GM23338 (cell line): Measurements from ENCODE around the gene MMRN2. TPM values are rescaled to one million over a fixed set of nuclear protein-coding genes. Genes with fewer than 3 reads are reported as not detected.
"Not testable (repeated sequence)": the region's sequence is repeated elsewhere in the genome, so short reads cannot be mapped to it uniquely, and the experiment has no call there.

ENCODE experiments used
- ATAC-seq: fragments of 200-7000 bp; cut with Tn5 transposase; 3 replicates; pipeline ENCODE4 v1.9.1; 2020
- DNase-seq: peaks from one replicate; pipeline ENCODE4 v3.0.0-alpha.2; 2015; ENCODE audit warnings: low spot score
- H2AFZ ChIP-seq: fragments of 200-600 bp; sonication (generic); 2 replicates; pipeline ENCODE4 v1.8.0; 2016; ENCODE audit warnings: antibody characterized with exemption, mild to moderate bottlenecking, moderate library complexity
- H3F3A ChIP-seq: fragments of 200-600 bp; sonication (generic); replicated peaks from 2 replicates; pipeline ENCODE4 v1.8.0; 2017; ENCODE audit warnings: antibody characterized with exemption, mixed run types, low read depth
- H3K27ac ChIP-seq: fragments of 200-600 bp; sonication (generic); 2 replicates; pipeline ENCODE4 v1.6.1; 2016; ENCODE audit warnings: low read depth
- H3K27me3 ChIP-seq: fragments of 200-600 bp; sonication (generic); 2 replicates; pipeline ENCODE4 v1.8.0; 2016; ENCODE audit warnings: mild to moderate bottlenecking, mixed run types, moderate library complexity; ENCODE audit not compliant: insufficient read depth
- H3K36me3 ChIP-seq: fragments of 200-600 bp; sonication (generic); 2 replicates; pipeline ENCODE4 v1.8.0; 2016; ENCODE audit warnings: mild to moderate bottlenecking; ENCODE audit not compliant: insufficient read depth
- H3K4me1 ChIP-seq: fragments of 200-600 bp; sonication (generic); 2 replicates; pipeline ENCODE4 v1.8.0; 2016; ENCODE audit warnings: mild to moderate bottlenecking, moderate library complexity; ENCODE audit not compliant: insufficient read depth
- H3K4me2 ChIP-seq: fragments of 200-600 bp; sonication (generic); 2 replicates; pipeline ENCODE4 v1.7.1; 2017; ENCODE audit warnings: mixed run types
- H3K4me3 ChIP-seq: fragments of 200-600 bp; sonication (generic); 2 replicates; pipeline ENCODE4 v1.6.1; 2016; ENCODE audit warnings: mixed run types
- H3K79me2 ChIP-seq: fragments of 200-600 bp; sonication (generic); replicated peaks from 2 replicates; pipeline ENCODE4 v1.8.0; 2017; ENCODE audit warnings: mild to moderate bottlenecking; ENCODE audit not compliant: insufficient read depth
- H3K9me2 ChIP-seq: fragments of 200-600 bp; sonication (generic); 2 replicates; pipeline ENCODE4 v1.8.0; 2017; ENCODE audit not compliant: insufficient read depth
- H4K20me1 ChIP-seq: fragments of 200-600 bp; sonication (generic); replicated peaks from 2 replicates; pipeline ENCODE4 v1.8.0; 2017; ENCODE audit warnings: mild to moderate bottlenecking; ENCODE audit not compliant: insufficient read depth
- H3K27ac Mint-ChIP-seq: 2 replicates; pipeline ENCODE4 v1.8.0; 2020; ENCODE audit warnings: inconsistent platforms, mild to moderate bottlenecking, moderate library complexity, mixed read lengths
- H3K27me3 Mint-ChIP-seq: 3 replicates; pipeline ENCODE4 v1.8.0; 2022; ENCODE audit warnings: low read depth, mild to moderate bottlenecking, moderate library complexity, mixed read lengths, inconsistent platforms; ENCODE audit not compliant: insufficient read depth, poor library complexity
- H3K36me3 Mint-ChIP-seq: 3 replicates; pipeline ENCODE4 v1.8.0; 2021; ENCODE audit warnings: low read depth, mild to moderate bottlenecking, inconsistent platforms, moderate library complexity, mixed read lengths
- H3K4me1 Mint-ChIP-seq: 3 replicates; pipeline ENCODE4 v1.8.0; 2020; ENCODE audit warnings: mild to moderate bottlenecking, inconsistent platforms, mixed read lengths
- H3K4me3 Mint-ChIP-seq: 3 replicates; pipeline ENCODE4 v1.8.0; 2021; ENCODE audit warnings: moderate library complexity, mild to moderate bottlenecking, inconsistent platforms, mixed read lengths
- H3K9me3 Mint-ChIP-seq: 3 replicates; pipeline ENCODE4 v1.8.0; 2020; ENCODE audit warnings: moderate library complexity, mild to moderate bottlenecking, inconsistent platforms, mixed read lengths
- CREB1 ChIP-seq: fragments of 250-450 bp; sonication (Bioruptor Pico); IDR thresholded peaks from 2 replicates; pipeline ENCODE4 v1.5.0; 2020; ENCODE audit warnings: low read depth, mild to moderate bottlenecking, moderate library complexity
- CTCF ChIP-seq, 2 experiments: fragments of 200-600 bp in 1 of 2; sonication (generic) in 1 of 2; conservative IDR thresholded peaks; 2 replicates each; pipeline versions ENCODE4 v1.5.1 to v1.6.1; 2016 to 2017; ENCODE audit warnings: antibody characterized with exemption in 2 of 2, low read depth in 2 of 2, mild to moderate bottlenecking in 2 of 2, moderate library complexity in 1 of 2
- NANOG ChIP-seq: IDR thresholded peaks from 2 replicates; pipeline ENCODE4 v1.6.1; 2016; ENCODE audit warnings: antibody characterized with exemption, borderline replicate concordance
- ZNF331 ChIP-seq: fragments of 250-450 bp; sonication (Bioruptor Pico); IDR thresholded peaks from 2 replicates; pipeline ENCODE4 v1.5.0; 2020; ENCODE audit warnings: low read depth, mild to moderate bottlenecking, moderate library complexity
- ZNF462 ChIP-seq: fragments of 250-450 bp; sonication (Bioruptor Pico); IDR thresholded peaks from 2 replicates; pipeline ENCODE4 v1.5.0; 2020; ENCODE audit warnings: mild to moderate bottlenecking, moderate library complexity
- polyA plus RNA-seq: library from polyadenylated mRNA; unstranded; fragments of >200 nt; fragmentation: Nextera tagmentation; extraction: Ambion mirVana; gene quantifications from 2 replicates; pipeline ENCODE4 v1.2.1, GENCODE V29; 2016
- total RNA-seq: library from RNA; depleted of rRNA; stranded (reverse); fragments of >200 nt; shearing (Covaris generic); gene quantifications from 2 replicates; pipeline ENCODE4 v1.2.3, GENCODE V29; 2014

MMRN2 gene
- total and polyA plus RNA-seq, 2 experiments from 2014 or later: 0.32 to 2.4 TPM

- TF ChIP-seq CTCF (conservative IDR thresholded peaks at IDR 0.05; ENCODE audit: low read depth in 2 of 2) (no peak), CREB1 (CRISPR knock-in tag) (no peak), NANOG (no peak)
These were observed at the start of gene MMRN2 (continued) for GRCh38 chr10:86957471-86958115.

GRCh38 chr10:87007124-87007523, 49.7 kb upstream of the MMRN2 start:
- H3K4me1 Mint-ChIP-seq, H2AFZ ChIP-seq, H3K9me3 Mint-ChIP-seq, H3K4me3 Mint-ChIP-seq, ATAC-seq, H3K9me2 ChIP-seq, H3K4me2 ChIP-seq, H3K27me3 ChIP-seq, H3K36me3 ChIP-seq, H4K20me1 ChIP-seq, H3K4me3 ChIP-seq, H3K27ac Mint-ChIP-seq, H3K27ac ChIP-seq, H3K4me1 ChIP-seq, H3K27me3 Mint-ChIP-seq, H3K79me2 ChIP-seq, H3K36me3 Mint-ChIP-seq, H3F3A ChIP-seq, DNase-seq: not testable (repeated sequence)

GRCh38 chr10:87000491-87000890, 43.1 kb upstream of the MMRN2 start:
- Mint-ChIP-seq H3K4me1 (no peaks in the 10 kb centered on the region), H3K4me3 (no peak overlapping the region), H3K9me3 (no peaks in the 10 kb centered on the region), H3K27me3 (no peaks in the 10 kb centered on the region), H3K36me3 (no peaks in the 10 kb centered on the region), H3K27ac (no peak overlapping the region)
- no peak overlapping the region for H3K4me3 ChIP-seq
- no peaks in the 10 kb centered on the region for H3K9me2 ChIP-seq
- no peaks in the 10 kb centered on the region for H3K4me1 ChIP-seq
- DNase-seq: no peak
- H3K36me3 ChIP-seq: no peaks in the 10 kb centered on the region
- H3K4me2 ChIP-seq: no peak overlapping the region
- H3K27ac ChIP-seq: no peak overlapping the region
- no peaks in the 10 kb centered on the region for H3K79me2 ChIP-seq
- H3K27me3 ChIP-seq: no peaks in the 10 kb centered on the region
- H3F3A ChIP-seq: no peaks in the 10 kb centered on the region
- ATAC-seq: no peak
- no peaks in the 10 kb centered on the region for H4K20me1 ChIP-seq
- H2AFZ ChIP-seq: no peak overlapping the region
- no peak for TF ChIP-seq CREB1 (CRISPR knock-in tag)
- no peak for TF ChIP-seq ZNF462
- no peak for TF ChIP-seq ZNF331 (CRISPR knock-in tag)
- no peak for TF ChIP-seq CTCF (conservative IDR thresholded peaks at IDR 0.05; ENCODE audit: low read depth in 2 of 2)
